OCI-LY7 (cell line): ENCODE results near the gene ZNF488. TPM values are rescaled to one million over a fixed set of nuclear protein-coding genes. Genes with fewer than 3 reads are reported as not detected.

Source experiments
- BruUV-seq: library from RNA; stranded (reverse); fragments of 400-500 nt; replicated peaks from 2 replicates; lab custom pipeline; 2021; lab: Mats Ljungman, UMichigan
- CTCF ChIA-PET: fragments of 300-600 bp; sonication (Branson Sonifier 250); formaldehyde crosslinking; loops from one replicate; lab custom pipeline; 2022; ENCODE audit warnings: antibody characterized with exemption; ENCODE audit not compliant: unreplicated experiment; lab: Charles Lee
- POLR2A ChIA-PET: fragments of 300-600 bp; sonication (Branson Sonifier 250); formaldehyde crosslinking; loops from one replicate; lab custom pipeline; 2022; ENCODE audit warnings: antibody characterized with exemption; lab: Charles Lee
- DNase-seq: peaks from one replicate; pipeline ENCODE4 v3.0.0-alpha.2; 2015; ENCODE audit warnings: low spot score
- H2AFZ ChIP-seq: fragments of 200-600 bp; sonication (generic), shearing (Covaris generic); 2 replicates; pipeline ENCODE4 v1.6.1; 2014; ENCODE audit warnings: mild to moderate bottlenecking, antibody characterized with exemption, low read length, moderate library complexity
- H3K27ac ChIP-seq: fragments of 200-600 bp; sonication (generic); 2 replicates; pipeline ENCODE4 v1.5.1; 2014; ENCODE audit warnings: mixed run types, low read depth, mild to moderate bottlenecking, moderate library complexity, low read length, inconsistent platforms; ENCODE audit not compliant: poor library complexity, severe bottlenecking
- H3K36me3 ChIP-seq: fragments of 200-600 bp; sonication (generic); 2 replicates; pipeline ENCODE4 v1.6.1; 2014; ENCODE audit warnings: mild to moderate bottlenecking, antibody characterized with exemption, low read length, moderate library complexity, mixed read lengths; ENCODE audit not compliant: insufficient read depth
- H3K4me1 ChIP-seq: fragments of 200-600 bp; sonication (generic); 2 replicates; pipeline ENCODE4 v1.5.1; 2014; ENCODE audit warnings: mild to moderate bottlenecking, low read length; ENCODE audit not compliant: insufficient read depth, poor library complexity, severe bottlenecking
- H3K4me2 ChIP-seq: fragments of 200-600 bp; sonication (generic); 2 replicates; pipeline ENCODE4 v1.6.1; 2014; ENCODE audit warnings: mild to moderate bottlenecking, low read length
- H3K4me3 ChIP-seq: fragments of 200-600 bp; sonication (generic); 2 replicates; pipeline ENCODE4 v1.5.1; 2014; ENCODE audit warnings: mild to moderate bottlenecking, low read depth, low read length; ENCODE audit not compliant: poor library complexity, severe bottlenecking
- H3K79me2 ChIP-seq: fragments of 200-600 bp; sonication (generic); 2 replicates; pipeline ENCODE4 v1.6.1; 2016; ENCODE audit warnings: low read depth, mild to moderate bottlenecking, low read length, moderate library complexity, mixed read lengths; ENCODE audit not compliant: insufficient read depth
- H3K9me2 ChIP-seq: fragments of 200-600 bp; sonication (generic); 2 replicates; pipeline ENCODE4 v1.6.1; 2016; ENCODE audit warnings: mild to moderate bottlenecking, low read length, mixed read lengths; ENCODE audit not compliant: insufficient read depth
- H3K9me3 ChIP-seq: fragments of 200-600 bp; sonication (generic); 2 replicates; pipeline ENCODE4 v1.6.1; 2014; ENCODE audit warnings: mild to moderate bottlenecking, mixed run types, low read length, mixed read lengths
- H4K20me1 ChIP-seq: fragments of 200-600 bp; sonication (generic); 2 replicates; pipeline ENCODE4 v1.6.1; 2014; ENCODE audit warnings: mild to moderate bottlenecking, antibody characterized with exemption, low read length, moderate library complexity, mixed read lengths; ENCODE audit not compliant: insufficient read depth
- EZH2phosphoT487 ChIP-seq: fragments of 200-600 bp; sonication (generic); IDR thresholded peaks from 2 replicates; pipeline ENCODE4 v1.6.1; 2018; ENCODE audit warnings: low read depth, borderline replicate concordance, mild to moderate bottlenecking, mixed run types, antibody characterized with exemption, low read length, moderate library complexity, mixed read lengths
- intact Hi-C: fragments of 100-400 bp; cut with micrococcal nuclease; formaldehyde crosslinking; loops from one replicate; pipeline ENCODE4 v1.10.0; 2022; ENCODE audit not compliant: unreplicated experiment
- total RNA-seq, 2 experiments: library from RNA; depleted of rRNA in 1 of 2; stranded (reverse); fragments of >200 nt in 1 of 2; shearing (Covaris generic) in 1 of 2; gene quantifications; 2 replicates each; pipeline ENCODE4 v1.2.3, GENCODE V29; 2014 to 2022
- TF ChIP-seq, protein P1 (sequence below): fragments of 200-600 bp; sonication (generic); conservative IDR thresholded peaks from 2 replicates; pipeline ENCODE4 v1.5.1; 2014; ENCODE audit warnings: mild to moderate bottlenecking, antibody characterized with exemption, low read length, moderate library complexity, mixed read lengths

ZNF488 gene
- total RNA-seq, 2 experiments from 2014 or later: 0.06 to 0.34 TPM

DNA sequence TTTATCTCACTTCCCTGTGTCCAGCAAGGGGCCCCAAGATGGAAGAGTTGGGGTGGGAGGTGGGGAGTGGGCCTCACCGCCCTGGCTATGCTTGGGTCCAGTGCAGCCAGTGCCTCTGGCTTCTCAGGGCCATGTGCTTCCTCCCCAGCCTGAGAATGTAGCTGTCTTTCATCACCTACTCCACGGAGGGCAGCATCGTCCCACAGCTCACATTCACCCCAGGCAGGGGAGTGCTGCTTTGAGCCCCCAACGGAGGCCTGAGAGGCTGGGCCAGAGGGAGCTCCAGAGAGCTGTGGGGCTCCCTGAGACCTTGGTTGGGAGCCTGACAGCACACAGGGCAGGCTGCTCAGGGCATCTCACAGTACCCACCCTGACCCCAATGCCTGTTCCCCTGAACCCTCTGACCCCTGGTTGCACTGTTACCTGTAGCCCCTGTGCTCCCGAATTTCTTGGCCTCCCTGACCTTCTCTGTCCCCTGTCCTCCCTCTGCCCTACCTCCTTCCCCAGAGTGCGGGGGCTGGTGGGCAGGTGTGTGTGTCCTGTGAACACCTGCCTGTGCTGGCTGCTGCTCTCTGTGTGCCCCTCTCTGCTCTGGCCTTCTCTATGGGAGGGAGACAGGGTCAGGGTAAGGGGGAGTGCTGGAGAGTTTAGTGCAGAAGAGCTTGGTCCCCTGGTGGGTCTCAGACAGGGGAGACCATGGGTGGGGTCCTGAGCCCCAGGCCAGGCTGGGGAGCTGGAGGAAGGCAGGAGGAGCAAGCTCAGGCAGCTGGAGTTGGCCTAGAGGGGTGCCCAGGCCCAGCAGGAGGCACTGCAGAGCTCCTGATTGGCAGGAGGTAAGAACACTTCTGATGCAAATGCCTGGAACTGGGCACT is 19.6 kb upstream of the ZNF488 start:
- no peaks in the 10 kb centered on the region for H4K20me1 ChIP-seq
- H3K9me3 ChIP-seq: no peaks in the 10 kb centered on the region
- no peak overlapping the region for H3K4me2 ChIP-seq
- intact Hi-C loops: no loop called here
- POLR2A ChIA-PET: no interaction called here
- no TSS peak for BruUV-seq
- no peaks in the 10 kb centered on the region for H3K9me2 ChIP-seq
- TF ChIP-seq, protein P1, sequence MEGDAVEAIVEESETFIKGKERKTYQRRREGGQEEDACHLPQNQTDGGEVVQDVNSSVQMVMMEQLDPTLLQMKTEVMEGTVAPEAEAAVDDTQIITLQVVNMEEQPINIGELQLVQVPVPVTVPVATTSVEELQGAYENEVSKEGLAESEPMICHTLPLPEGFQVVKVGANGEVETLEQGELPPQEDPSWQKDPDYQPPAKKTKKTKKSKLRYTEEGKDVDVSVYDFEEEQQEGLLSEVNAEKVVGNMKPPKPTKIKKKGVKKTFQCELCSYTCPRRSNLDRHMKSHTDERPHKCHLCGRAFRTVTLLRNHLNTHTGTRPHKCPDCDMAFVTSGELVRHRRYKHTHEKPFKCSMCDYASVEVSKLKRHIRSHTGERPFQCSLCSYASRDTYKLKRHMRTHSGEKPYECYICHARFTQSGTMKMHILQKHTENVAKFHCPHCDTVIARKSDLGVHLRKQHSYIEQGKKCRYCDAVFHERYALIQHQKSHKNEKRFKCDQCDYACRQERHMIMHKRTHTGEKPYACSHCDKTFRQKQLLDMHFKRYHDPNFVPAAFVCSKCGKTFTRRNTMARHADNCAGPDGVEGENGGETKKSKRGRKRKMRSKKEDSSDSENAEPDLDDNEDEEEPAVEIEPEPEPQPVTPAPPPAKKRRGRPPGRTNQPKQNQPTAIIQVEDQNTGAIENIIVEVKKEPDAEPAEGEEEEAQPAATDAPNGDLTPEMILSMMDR: 0 out of 2 replicates have a peak, but pooled peaks have one; percentile 25
- no peak for TF ChIP-seq EZH2phosphoT487
- no peak for DNase-seq
- CTCF ChIA-PET: interaction anchor here (1.3 kb wide), 1 partner anchor 20 kb away, joined by 3 read pairs; no protein-coding TSS in a partner anchor
- H3K4me1 ChIP-seq: no peaks in the 10 kb centered on the region
- H2AFZ ChIP-seq: no peak overlapping the region
- H3K27ac ChIP-seq: no peak overlapping the region
- H3K36me3 ChIP-seq: no peaks in the 10 kb centered on the region
- no peak overlapping the region for H3K4me3 ChIP-seq
- H3K79me2 ChIP-seq: no peaks in the 10 kb centered on the region

DNA sequence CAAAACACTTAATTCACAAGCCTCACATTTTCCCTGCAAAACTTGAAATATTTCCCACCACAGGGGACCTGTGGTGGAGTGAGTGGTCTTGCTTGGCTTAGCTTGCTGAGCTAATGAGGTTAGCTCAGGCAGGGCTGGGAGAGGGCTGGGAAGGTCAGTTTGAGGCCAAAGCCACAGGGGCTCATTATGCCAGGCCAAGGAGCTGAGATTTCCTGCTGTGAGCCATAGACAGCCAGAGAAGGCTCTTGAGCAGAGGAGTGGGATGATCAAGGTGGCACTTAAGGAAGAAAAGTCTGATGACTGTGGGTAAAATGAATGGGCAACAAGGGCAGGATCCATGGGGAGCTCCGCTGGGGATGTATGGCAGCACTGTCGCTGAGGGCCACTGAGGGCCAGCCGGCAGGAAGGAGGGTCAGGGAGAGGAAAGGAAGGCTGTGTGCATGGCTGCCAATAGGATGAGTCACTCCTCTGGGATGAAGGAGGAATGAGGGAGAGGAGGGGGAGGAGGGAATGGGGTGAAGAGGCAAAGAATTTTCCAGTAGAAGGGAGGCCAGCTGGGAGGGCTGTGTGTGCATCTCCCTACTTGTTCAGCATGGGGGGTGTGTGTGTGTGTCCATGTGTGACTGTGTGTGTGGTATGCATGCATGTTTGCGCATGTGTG is 18.7 kb upstream of the ZNF488 start:
- no peaks in the 10 kb centered on the region for H3K9me2 ChIP-seq
- ChIA-PET CTCF (interaction anchor here (0.6 to 1.3 kb wide), 2 partner anchors 19 to 142 kb away, joined by 3 read pairs; no protein-coding TSS in a partner anchor), POLR2A (no interaction called here)
- no peaks in the 10 kb centered on the region for H4K20me1 ChIP-seq
- intact Hi-C loops: no loop called here
- H2AFZ ChIP-seq: no peak overlapping the region
- H3K36me3 ChIP-seq: no peaks in the 10 kb centered on the region
- no TSS peak for BruUV-seq
- H3K27ac ChIP-seq: no peak overlapping the region
- DNase-seq: no peak
- H3K4me1 ChIP-seq: no peaks in the 10 kb centered on the region
- no peak for TF ChIP-seq EZH2phosphoT487
- TF ChIP-seq, protein P1: no peak
- H3K4me2 ChIP-seq: no peak overlapping the region
- H3K9me3 ChIP-seq: no peaks in the 10 kb centered on the region
- H3K79me2 ChIP-seq: no peaks in the 10 kb centered on the region
- no peak overlapping the region for H3K4me3 ChIP-seq
